ENCODE measurements around the gene DLGAP5.

Gene DLGAP5, protein sequence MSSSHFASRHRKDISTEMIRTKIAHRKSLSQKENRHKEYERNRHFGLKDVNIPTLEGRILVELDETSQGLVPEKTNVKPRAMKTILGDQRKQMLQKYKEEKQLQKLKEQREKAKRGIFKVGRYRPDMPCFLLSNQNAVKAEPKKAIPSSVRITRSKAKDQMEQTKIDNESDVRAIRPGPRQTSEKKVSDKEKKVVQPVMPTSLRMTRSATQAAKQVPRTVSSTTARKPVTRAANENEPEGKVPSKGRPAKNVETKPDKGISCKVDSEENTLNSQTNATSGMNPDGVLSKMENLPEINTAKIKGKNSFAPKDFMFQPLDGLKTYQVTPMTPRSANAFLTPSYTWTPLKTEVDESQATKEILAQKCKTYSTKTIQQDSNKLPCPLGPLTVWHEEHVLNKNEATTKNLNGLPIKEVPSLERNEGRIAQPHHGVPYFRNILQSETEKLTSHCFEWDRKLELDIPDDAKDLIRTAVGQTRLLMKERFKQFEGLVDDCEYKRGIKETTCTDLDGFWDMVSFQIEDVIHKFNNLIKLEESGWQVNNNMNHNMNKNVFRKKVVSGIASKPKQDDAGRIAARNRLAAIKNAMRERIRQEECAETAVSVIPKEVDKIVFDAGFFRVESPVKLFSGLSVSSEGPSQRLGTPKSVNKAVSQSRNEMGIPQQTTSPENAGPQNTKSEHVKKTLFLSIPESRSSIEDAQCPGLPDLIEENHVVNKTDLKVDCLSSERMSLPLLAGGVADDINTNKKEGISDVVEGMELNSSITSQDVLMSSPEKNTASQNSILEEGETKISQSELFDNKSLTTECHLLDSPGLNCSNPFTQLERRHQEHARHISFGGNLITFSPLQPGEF

GRCh38 chr14:55191203-55192053 is at the start of gene DLGAP5:
DLGAP5 (minus strand) TSS chr14:55191585; CDS start chr14:55189179, 2,406 bp downstream.
- DNase-seq (ENCODE audit: low read depth), result peak; percentile 97

GRCh38 chr14:55240526-55241178 is 49.3 kb upstream of the DLGAP5 start:
- DNase-seq (ENCODE audit: low read depth), result peak; percentile 29

DNA sequence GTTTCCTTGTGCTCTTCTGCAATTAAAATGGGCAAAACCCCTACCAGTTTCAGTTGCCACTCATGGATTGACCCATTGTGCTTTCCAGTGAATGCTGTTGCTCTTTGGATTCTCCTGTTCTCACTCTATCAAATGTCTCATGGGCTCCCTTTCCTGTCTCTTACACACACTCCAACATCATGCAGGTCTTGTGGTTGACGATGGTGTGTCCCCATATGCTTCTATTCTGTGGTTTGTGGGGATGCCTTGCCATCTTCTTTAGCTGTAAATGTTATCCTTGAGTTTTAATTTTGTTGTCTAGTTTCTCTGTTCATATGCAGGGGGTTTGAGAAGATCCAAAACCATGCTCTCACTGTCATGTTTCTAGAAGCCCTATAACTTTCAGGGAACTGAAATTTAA is 47.9 kb upstream of the DLGAP5 start:
- DNase-seq (ENCODE audit: low read depth), result no peak

GRCh38 chr14:55238019-55238680 is 46.8 kb upstream of the DLGAP5 start:
- DNase-seq (ENCODE audit: low read depth), result no peak

- no peak for DNase-seq (ENCODE audit: low read depth)
These were observed 42.2 kb upstream of the DLGAP5 start for GRCh38 chr14:55233591-55233990.

GRCh38 chr14:55228261-55228660 is 36.9 kb upstream of the DLGAP5 start:
- DNase-seq (ENCODE audit: low read depth), result no peak

- no peak for DNase-seq (ENCODE audit: low read depth)
These were observed 32.0 kb upstream of the DLGAP5 start for GRCh38 chr14:55223364-55223763.

- DNase-seq (ENCODE audit: low read depth), result no peak
These were observed 30.6 kb upstream of the DLGAP5 start for GRCh38 chr14:55221968-55222367.

- DNase-seq (ENCODE audit: low read depth), result peak; percentile 61
These were observed 29.8 kb upstream of the DLGAP5 start for GRCh38 chr14:55221186-55221585.

GRCh38 chr14:55220230-55220629 is 28.8 kb upstream of the DLGAP5 start:
- no peak for DNase-seq (ENCODE audit: low read depth)

- DNase-seq (ENCODE audit: low read depth), result no peak
These were observed 21.2 kb upstream of the DLGAP5 start for GRCh38 chr14:55212634-55213033.

DNA sequence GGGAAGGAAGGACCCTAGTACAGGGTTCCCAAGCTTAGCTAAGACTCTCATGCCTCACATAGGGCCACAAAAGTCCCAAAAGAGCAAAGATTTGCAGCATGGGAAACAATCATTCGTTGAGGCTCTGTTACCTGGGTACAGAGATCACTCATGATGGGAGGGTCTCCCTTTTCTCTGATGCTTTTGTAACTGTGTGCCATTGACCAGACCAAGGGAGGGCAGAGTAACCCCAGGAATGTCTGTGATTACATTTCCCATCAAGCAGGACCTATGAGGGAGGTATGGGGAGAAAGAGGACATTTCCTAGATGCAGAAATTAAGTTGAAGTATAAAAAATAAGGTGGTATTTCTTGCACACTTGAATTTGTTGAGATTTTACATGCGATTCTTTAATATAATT is 16.4 kb upstream of the DLGAP5 start:
- no peak for DNase-seq (ENCODE audit: low read depth)

DNA sequence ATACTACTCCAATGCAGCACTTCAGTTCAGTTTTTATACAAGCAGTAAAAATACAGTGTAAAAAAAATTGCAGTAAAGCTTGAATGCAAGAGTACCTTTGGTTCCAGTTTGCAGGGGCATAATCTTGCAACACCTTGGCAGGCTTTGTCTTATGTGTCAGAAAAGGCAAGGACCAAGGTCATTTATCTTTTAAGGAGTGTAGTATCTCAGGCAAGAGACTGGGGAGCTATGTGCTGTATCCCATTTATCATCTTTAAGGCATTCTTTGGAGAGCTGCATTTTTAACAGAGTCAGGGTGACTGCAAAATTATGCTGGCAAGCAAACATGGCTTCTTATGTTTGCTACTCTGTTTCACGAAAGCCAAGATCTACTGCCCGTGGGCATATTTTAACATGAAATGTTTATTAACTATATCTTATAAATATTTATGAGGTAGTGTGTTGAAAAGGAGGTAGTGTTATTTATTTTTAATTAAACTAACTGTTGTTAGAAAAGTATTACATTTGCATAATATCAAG is 14.8 kb upstream of the DLGAP5 start:
- no peak for DNase-seq (ENCODE audit: low read depth)

- no peak for DNase-seq (ENCODE audit: low read depth)
These were observed 10.1 kb upstream of the DLGAP5 start for GRCh38 chr14:55201219-55202101.

DNA sequence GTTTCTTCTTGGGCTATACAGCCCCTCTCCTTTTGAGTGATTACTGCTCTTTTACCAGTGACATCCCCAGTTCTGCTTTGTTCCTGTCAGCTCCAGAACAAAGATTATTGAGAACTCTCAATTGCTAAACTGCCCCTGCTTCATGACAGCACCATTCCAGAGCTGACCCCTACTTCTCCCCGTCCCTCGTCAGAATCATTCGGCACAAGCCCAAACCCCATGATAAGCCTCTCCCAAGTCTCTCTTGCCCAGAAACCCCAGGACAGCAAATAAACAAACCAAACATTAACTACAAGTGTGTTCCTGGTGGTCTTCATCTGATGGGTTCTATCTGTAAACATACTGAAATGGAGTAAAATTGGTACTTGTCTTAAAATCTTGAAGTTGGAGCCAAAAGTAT is 9.3 kb upstream of the DLGAP5 start:
- no peak for DNase-seq (ENCODE audit: low read depth)

DNA sequence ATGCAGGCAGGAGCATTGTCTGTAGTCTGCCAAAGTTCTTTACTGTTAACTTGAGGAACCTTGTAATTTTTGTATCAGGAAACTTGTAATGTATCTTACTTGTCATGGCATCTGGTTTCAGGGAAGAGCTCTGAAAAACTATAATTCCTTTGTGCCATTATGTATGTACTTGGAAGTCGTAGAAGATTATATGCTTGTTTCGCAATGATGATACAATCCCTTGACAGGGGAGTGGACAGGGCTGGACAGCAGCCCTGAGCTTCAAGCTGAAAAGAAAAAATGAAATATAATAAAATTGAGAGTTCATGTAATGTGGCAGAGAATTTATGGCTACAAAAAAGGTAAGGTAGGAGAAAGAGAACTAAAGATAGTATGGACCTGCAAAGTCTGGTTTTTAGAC is 7.4 kb upstream of the DLGAP5 start:
- DNase-seq (ENCODE audit: low read depth), result no peak

DNA sequence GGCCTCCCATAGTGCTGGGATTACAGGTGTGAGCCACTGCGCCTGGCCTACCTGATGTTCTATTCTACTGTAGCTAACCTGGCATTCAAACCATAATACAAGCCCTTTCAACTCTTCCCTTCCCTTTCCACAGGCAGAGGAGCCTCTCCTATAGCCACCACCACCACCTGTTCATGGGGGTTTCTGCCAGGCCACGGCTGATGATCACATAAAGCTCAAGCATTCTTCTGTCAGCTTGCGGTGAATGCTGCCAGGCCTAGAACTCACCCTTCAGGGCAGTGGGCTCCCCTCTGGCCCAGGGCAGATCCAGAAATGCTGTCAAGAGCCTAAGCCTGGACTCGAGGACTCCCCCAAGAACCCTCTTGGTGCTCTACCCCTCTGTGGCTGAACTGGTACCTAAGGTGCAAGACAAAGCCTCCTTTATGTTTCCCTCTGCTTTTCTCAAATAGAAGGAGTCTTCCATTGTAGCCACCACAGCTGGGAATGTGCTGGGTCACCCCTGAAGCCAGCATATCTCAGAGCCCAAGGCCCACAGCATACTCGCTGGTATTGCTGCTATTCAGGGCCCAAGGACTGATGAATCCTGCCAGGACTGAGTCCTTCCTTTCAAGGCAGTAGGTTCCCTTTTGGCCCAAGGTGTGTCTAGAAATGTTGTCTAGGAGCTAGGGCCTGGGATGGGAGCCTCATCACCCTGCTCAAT is 3.4 kb upstream of the DLGAP5 start:
- no peak for DNase-seq (ENCODE audit: low read depth)

DNA sequence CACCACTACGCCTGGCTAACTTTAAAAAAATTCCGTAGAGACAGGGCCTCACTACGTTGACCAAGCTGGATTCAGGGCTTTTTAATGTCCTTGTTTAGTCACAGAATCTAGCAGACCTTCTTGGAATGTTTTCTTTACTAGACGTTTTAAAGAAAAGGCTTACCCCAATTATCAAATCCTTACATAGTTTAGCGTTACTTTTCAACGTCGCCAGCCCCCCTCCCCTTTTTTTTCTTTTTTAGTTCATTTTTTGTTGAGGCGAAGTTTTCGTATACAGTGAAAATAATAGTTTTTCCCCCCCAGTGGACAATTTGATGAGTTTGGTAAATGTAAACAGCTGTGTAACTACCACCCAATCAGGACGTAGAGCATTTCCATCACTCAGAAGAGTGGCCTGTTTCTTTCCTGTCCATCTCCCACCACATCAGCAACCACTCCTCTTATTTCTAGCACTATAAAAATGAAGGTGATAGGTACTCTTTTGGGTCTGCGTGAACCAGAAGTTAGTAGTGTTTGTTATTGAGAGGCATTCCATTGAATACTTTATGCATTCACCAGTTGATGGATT is 753 bp upstream of the DLGAP5 start:
- no peak for DNase-seq (ENCODE audit: low read depth)

DNA sequence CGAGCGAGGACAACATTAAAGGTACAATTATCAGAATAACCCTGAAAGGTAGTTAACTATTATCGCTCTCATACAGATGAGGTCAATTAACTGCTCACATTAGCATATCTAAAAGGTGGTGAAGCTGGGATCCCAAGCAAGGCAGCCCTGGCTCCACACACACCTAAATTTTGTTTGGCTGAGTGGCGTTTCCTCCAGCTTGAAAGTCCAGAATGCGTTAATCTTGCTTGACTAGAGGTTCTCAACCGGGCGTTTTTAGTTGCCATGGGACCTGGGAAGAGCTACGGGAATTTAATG is 531 bp downstream of the DLGAP5 start:
- DNase-seq (ENCODE audit: low read depth), result peak; percentile 26
